Sigmoid colon (tissue), 7 donors: ENCODE results near the gene CAPNS2. TPM values are rescaled to one million over a fixed set of nuclear protein-coding genes. Genes with fewer than 3 reads are reported as not detected.
A peak's percentile ranks its signal among the peaks of the same experiment; 100 is the strongest.

Experiments
- DNase-seq: peaks from one replicate; pipeline ENCODE4 v3.0.0-alpha.2; 2019
- H3K27ac ChIP-seq, 4 donors: fragments of 200-600 bp; sonication (generic); one replicate each; pipeline ENCODE4 v1.5.1; 2016 to 2019; ENCODE audit warnings: mild to moderate bottlenecking in 1 of 4
- H3K27me3 ChIP-seq, 3 donors: fragments of 200-600 bp; sonication (generic); one replicate each; pipeline ENCODE4 v1.5.1; 2019; ENCODE audit warnings: mild to moderate bottlenecking in 1 of 3
- H3K36me3 ChIP-seq, 4 donors: fragments of 200-600 bp; sonication (generic); one replicate each; pipeline ENCODE4 v1.5.1; 2016 to 2019
- H3K4me1 ChIP-seq, 4 donors: fragments of 200-600 bp; sonication (generic); one replicate each; pipeline ENCODE4 v1.5.1; 2017 to 2019
- H3K4me3 ChIP-seq, 4 donors: fragments of 200-600 bp; sonication (generic); one replicate each; pipeline ENCODE4 v1.5.1; 2017 to 2019; ENCODE audit warnings: mild to moderate bottlenecking in 2 of 4, moderate library complexity in 1 of 4
- H3K9me3 ChIP-seq, 4 donors: fragments of 200-600 bp in 3 of 4; sonication (generic) in 3 of 4; one replicate each; pipeline versions ENCODE4 v1.5.1 to v1.6.1; 2013 to 2019
- CTCF ChIP-seq, 4 experiments: fragments of 450-650 bp in 3 of 4; fragments of 200-600 bp in 1 of 4; IDR thresholded peaks; one replicate each; pipeline ENCODE4 v1.5.1; 2016 to 2019; ENCODE audit warnings: antibody characterized with exemption in 4 of 4, mild to moderate bottlenecking in 3 of 4, moderate library complexity in 2 of 4
- EP300 ChIP-seq, 4 donors: sonication (generic); formaldehyde crosslinking; IDR thresholded peaks; one replicate each; pipeline ENCODE4 v1.6.1; 2017; ENCODE audit warnings: antibody characterized with exemption in 4 of 4
- POLR2A ChIP-seq, 2 donors: fragments of 450-650 bp; IDR thresholded peaks; one replicate each; pipeline ENCODE4 v1.6.1; 2016; ENCODE audit warnings: antibody characterized with exemption in 2 of 2, mild to moderate bottlenecking in 2 of 2, moderate library complexity in 2 of 2
- POLR2AphosphoS5 ChIP-seq, 4 donors: sonication (generic); formaldehyde crosslinking; IDR thresholded peaks; one replicate each; pipeline ENCODE4 v1.6.1; 2017; ENCODE audit warnings: antibody characterized with exemption in 4 of 4
- WGBS, 2 donors: extraction: QIAGEN DNeasy Blood & Tissue Kit; methylation state at CpG; one replicate each; pipeline ENCODE4 v1.1.7; 2013; 5-methylcytosine and 5-hydroxymethylcytosine counted together
- intact Hi-C: fragments of 100-400 bp; cut with DNase I; formaldehyde crosslinking; loops from one replicate; pipeline ENCODE4 v1.15.1; 2023
- polyA plus RNA-seq, 3 donors: library from polyadenylated mRNA; stranded (reverse); fragments of 200-250 nt; gene quantifications; one replicate each; pipeline ENCODE4 v1.2.3, GENCODE V29; 2013
- total RNA-seq, 4 donors: library from RNA; depleted of rRNA; stranded (reverse); fragments of >200 nt; gene quantifications; one replicate each; pipeline ENCODE4 v1.1.0, GENCODE V29; 2016
- donor health status: healthy with polysubstance abuse.
- donor health status: Bipolar disorder and iron deficiency.
- donor health status: healthy.

The CAPNS2 gene
- total and polyA plus RNA-seq, 7 donors = 0.07 to 0.95 (median 0.83) TPM; not detected in 4

GRCh38 chr16:55569025-55569424 lies 2.5 kb downstream of the CAPNS2 start:
- no peak for TF ChIP-seq CTCF (IDR thresholded peaks at IDR 0.05)
- peak; percentile 30 for DNase-seq
- Histone ChIP-seq H3K27ac (no peak overlapping the region), H3K27me3 (no peaks in the 10 kb centered on the region), H3K4me3 (no peak overlapping the region), H3K4me1 (peaks cover 0 to 27% (median 17%) of the 10 kb centered on the region in 4 donors), H3K9me3 (no peaks in the 10 kb centered on the region), H3K36me3 (no peaks in the 10 kb centered on the region)
- intact Hi-C loops = no loop called here
- WGBS, 2 donors = 39 to 54% methylated on average over 1 of the region's 1 CpG

GRCh38 chr16:55570159-55570558 lies 3.7 kb downstream of the CAPNS2 start:
- intact Hi-C loops = no loop called here
- DNase-seq = peak; percentile 21
- H3K4me1 ChIP-seq = peaks cover 0 to 35% (median 21%) of the 10 kb centered on the region in 4 donors
- no peak for TF ChIP-seq POLR2AphosphoS5 (IDR thresholded peaks at IDR 0.05)
- TF ChIP-seq CTCF (IDR thresholded peaks at IDR 0.05) = no peak
- no peak for TF ChIP-seq POLR2A (IDR thresholded peaks at IDR 0.05)
- H3K27me3 ChIP-seq = no peaks in the 10 kb centered on the region
- WGBS, 2 donors = 91 to 94% methylated on average over 5 of the region's 5 CpGs
- H3K36me3 ChIP-seq = no peaks in the 10 kb centered on the region
- no peak overlapping the region for H3K27ac ChIP-seq
- no peaks in the 10 kb centered on the region for H3K9me3 ChIP-seq
- H3K4me3 ChIP-seq = no peak overlapping the region

- Histone ChIP-seq H3K27ac (no peak overlapping the region), H3K9me3 (no peaks in the 10 kb centered on the region), H3K4me3 (no peak overlapping the region), H3K36me3 (no peaks in the 10 kb centered on the region), H3K4me1 (peaks cover 0 to 47% (median 32%) of the 10 kb centered on the region in 4 donors), H3K27me3 (no peaks in the 10 kb centered on the region)
- TF ChIP-seq CTCF (IDR thresholded peaks at IDR 0.05) (no peak), POLR2AphosphoS5 (IDR thresholded peaks at IDR 0.05) (no peak), POLR2A (IDR thresholded peaks at IDR 0.05) (no peak), EP300 (IDR thresholded peaks at IDR 0.05) (no peak)
- 92 to 96% methylated on average over 1 of the region's 1 CpG for WGBS, 2 donors
- DNase-seq = peak; percentile 18
- intact Hi-C loops = no loop called here
These were observed 4.9 kb downstream of the CAPNS2 start for GRCh38 chr16:55571191-55571897.

- intact Hi-C loops = no loop called here
- WGBS, 2 donors = 67 to 86% methylated on average over 4 of the region's 4 CpGs
- no peak overlapping the region for H3K4me3 ChIP-seq
- peaks cover 0 to 50% (median 34%) of the 10 kb centered on the region in 4 donors for H3K4me1 ChIP-seq
- no peak overlapping the region for H3K27ac ChIP-seq
- TF ChIP-seq CTCF (IDR thresholded peaks at IDR 0.05) (no peak), EP300 (IDR thresholded peaks at IDR 0.05) (no peak), POLR2AphosphoS5 (IDR thresholded peaks at IDR 0.05) (no peak)
- no peaks in the 10 kb centered on the region for H3K9me3 ChIP-seq
- no peaks in the 10 kb centered on the region for H3K27me3 ChIP-seq
- H3K36me3 ChIP-seq = no peaks in the 10 kb centered on the region
- no peak for DNase-seq
These were observed 6.0 kb downstream of the CAPNS2 start for GRCh38 chr16:55572439-55572838.

- H3K27ac ChIP-seq = no peak overlapping the region
- TF ChIP-seq POLR2A (IDR thresholded peaks at IDR 0.05) (no peak), EP300 (IDR thresholded peaks at IDR 0.05) (no peak), CTCF (IDR thresholded peaks at IDR 0.05) (no peak), POLR2AphosphoS5 (IDR thresholded peaks at IDR 0.05) (no peak)
- no peaks in the 10 kb centered on the region for H3K27me3 ChIP-seq
- no peaks in the 10 kb centered on the region for H3K9me3 ChIP-seq
- peaks cover 0 to 30% (median 20%) of the 10 kb centered on the region in 4 donors for H3K4me1 ChIP-seq
- intact Hi-C loops = no loop called here
- no peak for DNase-seq
- 53 to 86% methylated on average over 2 of the region's 2 CpGs for WGBS, 2 donors
- no peak overlapping the region for H3K4me3 ChIP-seq
- peaks cover 0 to 9% (median 0%) of the 10 kb centered on the region in 4 donors for H3K36me3 ChIP-seq
These were observed 8.3 kb downstream of the CAPNS2 start for GRCh38 chr16:55574811-55575210.
